Peyer's patch (tissue), 4 donors: ENCODE results near the gene RNF38. TPM values are rescaled to one million over a fixed set of nuclear protein-coding genes. Genes with fewer than 3 reads are reported as not detected.

ENCODE experiments used
- DNase-seq, 3 donors: peaks; one replicate each; pipeline ENCODE4 v3.0.0-alpha.2; 2017 to 2019
- H3K27ac ChIP-seq, 4 donors: fragments of 200-600 bp; sonication (generic); one replicate each; pipeline ENCODE4 v1.5.1; 2016 to 2019
- H3K27me3 ChIP-seq, 2 donors: fragments of 200-600 bp; sonication (generic); one replicate each; pipeline ENCODE4 v1.5.1; 2019
- H3K36me3 ChIP-seq, 3 donors: fragments of 200-600 bp; sonication (generic); one replicate each; pipeline ENCODE4 v1.5.1; 2016 to 2019
- H3K4me1 ChIP-seq, 4 donors: fragments of 200-600 bp; sonication (generic); one replicate each; pipeline ENCODE4 v1.5.1; 2016 to 2019
- H3K4me3 ChIP-seq, 4 donors: fragments of 200-600 bp; sonication (generic); 1 replicate in 3 of 4; 2 replicates in 1 of 4; pipeline ENCODE4 v1.5.1; 2016 to 2019; ENCODE audit warnings: mild to moderate bottlenecking in 1 of 4
- H3K9me3 ChIP-seq, 4 donors: fragments of 200-600 bp; sonication (generic); one replicate each; pipeline ENCODE4 v1.5.1; 2016 to 2019; ENCODE audit warnings: mild to moderate bottlenecking in 1 of 4
- CTCF ChIP-seq, 6 experiments: fragments of 450-650 bp in 4 of 6; fragments of 200-600 bp in 2 of 6; sonication (generic) in 1 of 6; IDR thresholded peaks; one replicate each; pipeline ENCODE4 v1.5.1; 2017 to 2019; ENCODE audit warnings: antibody characterized with exemption in 6 of 6, mild to moderate bottlenecking in 3 of 6, moderate library complexity in 1 of 6
- POLR2A ChIP-seq, 2 donors: fragments of 450-650 bp; IDR thresholded peaks; one replicate each; pipeline ENCODE4 v1.5.1; 2017; ENCODE audit warnings: antibody characterized with exemption in 2 of 2, mild to moderate bottlenecking in 2 of 2, moderate library complexity in 2 of 2
- total RNA-seq, 4 donors: library from RNA; depleted of rRNA; stranded (reverse); fragments of >200 nt; gene quantifications; one replicate each; pipeline ENCODE4 v1.1.0, GENCODE V29; 2016

Gene RNF38
- total RNA-seq, 4 donors from 2014 or later = 16.5 to 23.9 (median 20.6) TPM

GRCh38 chr9:36337865-36338264 is 62.2 kb downstream of the RNF38 start:
- TF ChIP-seq POLR2A (IDR thresholded peaks at IDR 0.05) (no peak), CTCF (IDR thresholded peaks at IDR 0.05) (no peak)
- Histone ChIP-seq H3K9me3 (no peaks in the 10 kb centered on the region), H3K4me1 (no peaks in the 10 kb centered on the region), H3K36me3 (peaks cover 0 to 50% (median 0%) of the 10 kb centered on the region in 3 donors), H3K27ac (no peak overlapping the region), H3K27me3 (no peaks in the 10 kb centered on the region), H3K4me3 (no peak overlapping the region)
- DNase-seq = no peak

DNA sequence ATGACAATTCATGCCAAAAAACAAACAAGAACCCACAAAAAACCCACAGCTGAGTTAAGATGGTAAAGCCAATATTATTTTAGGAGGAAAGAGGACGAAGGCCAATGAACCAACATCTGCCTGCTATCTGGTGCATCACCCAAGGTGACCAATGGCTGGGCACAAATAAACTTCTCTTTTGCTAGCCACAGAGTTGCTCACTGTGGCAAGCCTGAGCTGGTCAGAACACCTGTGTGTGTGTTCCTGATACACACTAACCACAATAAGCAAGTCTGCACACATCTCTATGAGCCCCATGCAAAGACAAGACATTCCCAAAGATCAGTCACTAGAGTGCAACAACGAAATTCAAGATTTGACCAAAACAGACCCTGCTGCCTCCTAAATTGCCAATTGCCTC is 63.1 kb downstream of the RNF38 start:
- TF ChIP-seq CTCF (IDR thresholded peaks at IDR 0.05) = no peak
- no peaks in the 10 kb centered on the region for H3K4me1 ChIP-seq
- H3K36me3 ChIP-seq = peaks cover 0 to 41% (median 0%) of the 10 kb centered on the region in 3 donors
- no peaks in the 10 kb centered on the region for H3K9me3 ChIP-seq
- DNase-seq = no peak
- no peak overlapping the region for H3K4me3 ChIP-seq
- no peaks in the 10 kb centered on the region for H3K27me3 ChIP-seq
- no peak overlapping the region for H3K27ac ChIP-seq

GRCh38 chr9:36336131-36336907 is 63.8 kb downstream of the RNF38 start:
- H3K4me3 ChIP-seq = no peak overlapping the region
- DNase-seq = no peak
- no peaks in the 10 kb centered on the region for H3K9me3 ChIP-seq
- H3K27me3 ChIP-seq = no peaks in the 10 kb centered on the region
- TF ChIP-seq POLR2A (IDR thresholded peaks at IDR 0.05) (no peak), CTCF (IDR thresholded peaks at IDR 0.05) (no peak)
- peaks cover 0 to 34% (median 0%) of the 10 kb centered on the region in 3 donors for H3K36me3 ChIP-seq
- H3K4me1 ChIP-seq = no peaks in the 10 kb centered on the region
- H3K27ac ChIP-seq = no peak overlapping the region

DNA sequence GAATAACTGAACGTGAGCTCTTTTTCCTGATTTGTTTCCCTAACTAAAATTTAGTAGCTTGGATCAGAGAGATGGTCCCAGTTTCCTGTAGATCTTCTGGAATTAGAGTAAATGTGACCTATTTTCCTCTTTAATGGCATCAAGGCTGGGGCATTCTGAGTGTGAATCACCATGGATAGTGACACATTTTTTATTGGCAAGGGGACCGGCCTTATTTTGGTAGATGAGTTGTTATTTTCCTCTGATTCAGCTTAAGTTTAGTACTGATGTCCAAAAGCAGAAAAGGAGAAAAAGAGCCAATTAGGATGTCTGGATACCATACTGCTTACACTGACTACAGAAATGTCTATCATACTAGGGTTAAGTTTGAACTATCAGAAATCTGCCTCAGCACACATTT is 68.1 kb downstream of the RNF38 start:
- DNase-seq = no peak

GRCh38 chr9:36328798-36329411 is 71.2 kb downstream of the RNF38 start:
- Histone ChIP-seq H3K27me3 (no peaks in the 10 kb centered on the region), H3K27ac (no peak overlapping the region), H3K9me3 (no peaks in the 10 kb centered on the region), H3K36me3 (peaks cover 0 to under 1% (median 0%) of the 10 kb centered on the region in 3 donors), H3K4me1 (peaks cover 0 to 6% (median 3%) of the 10 kb centered on the region in 4 donors), H3K4me3 (no peak overlapping the region)
- TF ChIP-seq CTCF (IDR thresholded peaks at IDR 0.05) (peak; percentile 45 to 97 (median 90)), POLR2A (IDR thresholded peaks at IDR 0.05) (no peak)
- peak in 2 of 3 donors; percentile 31 to 62 for DNase-seq

More for the DNA sequence above, 68.1 kb downstream of the RNF38 start:
- Histone ChIP-seq H3K4me1 (peaks cover 0 to 6% (median 3%) of the 10 kb centered on the region in 4 donors), H3K4me3 (no peak overlapping the region), H3K36me3 (peaks cover 0 to 9% (median 0%) of the 10 kb centered on the region in 3 donors), H3K27ac (no peak overlapping the region), H3K27me3 (no peaks in the 10 kb centered on the region), H3K9me3 (no peaks in the 10 kb centered on the region)
- TF ChIP-seq CTCF (IDR thresholded peaks at IDR 0.05) (no peak), POLR2A (IDR thresholded peaks at IDR 0.05) (no peak)
